GM12891 (cell line): ENCODE results near the gene SLC12A3.
A peak's percentile ranks its signal among the peaks of the same experiment; 100 is the strongest.

Experiments used
- POLR2A ChIP-seq: IDR thresholded peaks from 2 replicates; pipeline ENCODE4 v1.6.1; 2011; ENCODE audit warnings: low read depth, low read length, control low read depth
- POLR2AphosphoS5 ChIP-seq: IDR thresholded peaks from 2 replicates; pipeline ENCODE4 v1.6.1; 2011; ENCODE audit warnings: low read depth, low read length, control low read depth
- TAF1 ChIP-seq: IDR thresholded peaks from 2 replicates; pipeline ENCODE4 v1.6.1; 2011; ENCODE audit warnings: low read depth, low read length, control low read depth

GRCh38 chr16:56944954-56945839 is 80.2 kb downstream of the SLC12A3 start:
- peak; percentile 82 for TF ChIP-seq POLR2AphosphoS5
- TF ChIP-seq POLR2A = peak; percentile 83
- TF ChIP-seq TAF1 = no peak
